Measurements from ENCODE around the gene IL4I1. TPM values are rescaled to one million over a fixed set of nuclear protein-coding genes. Genes with fewer than 3 reads are reported as not detected.

The IL4I1 gene
- total and polyA plus RNA-seq, 12 donors = 0.26 to 26.9 (median 0.57) TPM; not detected in 3

GRCh38 chr19:49884109-49884508 is 12.6 kb downstream of the IL4I1 start:
- peaks cover 0 to 14% (median under 1%) of the 10 kb centered on the region in 9 donors for H3K4me1 ChIP-seq
- TF ChIP-seq CTCF (IDR thresholded peaks at IDR 0.05) = no peak
- H3K27ac ChIP-seq = no peak overlapping the region
- no peaks in the 10 kb centered on the region for H3K27me3 ChIP-seq
- H3K4me3 ChIP-seq = no peak overlapping the region
- DNase-seq = no peak
- no peaks in the 10 kb centered on the region for H3K9me3 ChIP-seq
- peaks cover 15 to 87% (median 68%) of the 10 kb centered on the region in 9 donors for H3K36me3 ChIP-seq
- no peak for ATAC-seq
- intact Hi-C loops (cut with DNase I) = loop anchor here in 1 of 10 donors (5.0 kb wide), 1 partner anchor 43 kb away; the partner anchor contains the start of genes ATF5 and NUP62
- WGBS, 2 donors = 94% methylated on average over 18 of the region's 18 CpGs

GRCh38 chr19:49883094-49883493 is 13.6 kb downstream of the IL4I1 start:
- ATAC-seq (no peak), DNase-seq (no peak)
- intact Hi-C loops (cut with DNase I) = loop anchor here in 1 of 10 donors (5.0 kb wide), 1 partner anchor 44 kb away; the partner anchor contains the start of genes ATF5 and NUP62
- Histone ChIP-seq H3K27me3 (no peaks in the 10 kb centered on the region), H3K27ac (no peak overlapping the region), H3K9me3 (no peaks in the 10 kb centered on the region), H3K36me3 (peaks cover 15 to 90% (median 73%) of the 10 kb centered on the region in 9 donors), H3K4me3 (no peak overlapping the region), H3K4me1 (peaks cover 3 to 25% (median 11%) of the 10 kb centered on the region in 9 donors)
- 98 to 100% methylated on average over 5 of the region's 5 CpGs for WGBS, 2 donors
- no peak for TF ChIP-seq CTCF (IDR thresholded peaks at IDR 0.05)

- 97 to 98% methylated on average over 14 of the region's 14 CpGs for WGBS, 2 donors
- no peak overlapping the region for H3K4me3 ChIP-seq
- no peaks in the 10 kb centered on the region for H3K9me3 ChIP-seq
- DNase-seq = no peak
- H3K4me1 ChIP-seq = peaks cover 3 to 25% (median 13%) of the 10 kb centered on the region in 9 donors
- H3K27ac ChIP-seq = no peak overlapping the region
- no peak for TF ChIP-seq CTCF (IDR thresholded peaks at IDR 0.05)
- intact Hi-C loops (cut with DNase I) = loop anchor here in 1 of 10 donors (5.0 kb wide), 1 partner anchor 45 kb away; the partner anchor contains the start of genes ATF5 and NUP62
- H3K36me3 ChIP-seq = peaks cover 15 to 90% (median 73%) of the 10 kb centered on the region in 9 donors
- no peaks in the 10 kb centered on the region for H3K27me3 ChIP-seq
- no peak for ATAC-seq
These were observed 14.0 kb downstream of the IL4I1 start for GRCh38 chr19:49882643-49883042.

- intact Hi-C loops (cut with DNase I) = loop anchor here in 1 of 10 donors (5.0 kb wide), 1 partner anchor 45 kb away; the partner anchor contains the start of genes ATF5 and NUP62
- TF ChIP-seq CTCF (IDR thresholded peaks at IDR 0.05) = no peak
- H3K4me3 ChIP-seq = no peak overlapping the region
- H3K27me3 ChIP-seq = no peaks in the 10 kb centered on the region
- no peaks in the 10 kb centered on the region for H3K9me3 ChIP-seq
- H3K36me3 ChIP-seq = peaks cover 15 to 83% (median 73%) of the 10 kb centered on the region in 9 donors
- DNase-seq (peak in 1 of 2 donors; percentile 8), ATAC-seq (no peak)
- H3K27ac ChIP-seq = no peak overlapping the region
- H3K4me1 ChIP-seq = peaks cover 3 to 18% (median 13%) of the 10 kb centered on the region in 9 donors
- WGBS, 2 donors = 88 to 89% methylated on average over 31 of the region's 31 CpGs
These were observed 14.9 kb downstream of the IL4I1 start for GRCh38 chr19:49881672-49882394.

All from heart right ventricle (tissue), 16 donors.